Neural cell (in vitro differentiated cells): ENCODE measurements around the gene AKAP6. TPM values are rescaled to one million over a fixed set of nuclear protein-coding genes. Genes with fewer than 3 reads are reported as not detected.
A peak's percentile ranks its signal among the peaks of the same experiment; 100 is the strongest.

Experiments used
- H2AFZ ChIP-seq: fragments of 200-600, 300-800 bp; sonication (generic), shearing (Covaris generic); 2 replicates; pipeline ENCODE4 v1.6.0; 2014; ENCODE audit warnings: low read depth, mild to moderate bottlenecking, antibody characterized with exemption, low read length, moderate library complexity
- H3F3A ChIP-seq: fragments of 200-600 bp; shearing (Covaris generic); 2 replicates; pipeline ENCODE4 v1.6.1; 2016; ENCODE audit warnings: mild to moderate bottlenecking, moderate library complexity, mixed read lengths, antibody characterized with exemption, low read length; ENCODE audit not compliant: insufficient read depth, poor library complexity, severe bottlenecking
- H3K27ac ChIP-seq: fragments of 200-600, 300-800 bp; sonication (generic), shearing (Covaris generic); 2 replicates; pipeline ENCODE4 v1.5.1; 2014; ENCODE audit warnings: mild to moderate bottlenecking, low read length, moderate library complexity
- H3K27me3 ChIP-seq: fragments of 300-800, 200-600 bp; sonication (generic), shearing (Covaris generic); 2 replicates; pipeline ENCODE4 v1.6.0; 2014; ENCODE audit warnings: mild to moderate bottlenecking, low read depth, low read length, moderate library complexity; ENCODE audit not compliant: insufficient read depth
- H3K36me3 ChIP-seq: fragments of 300-800, 200-600 bp; sonication (generic), shearing (Covaris generic); 2 replicates; pipeline ENCODE4 v1.5.1; 2014; ENCODE audit warnings: mild to moderate bottlenecking, antibody characterized with exemption, low read length, moderate library complexity; ENCODE audit not compliant: insufficient read depth
- H3K4me2 ChIP-seq: fragments of 300-800, 200-600 bp; sonication (generic), shearing (Covaris generic); 2 replicates; pipeline ENCODE4 v1.6.0; 2014; ENCODE audit warnings: mild to moderate bottlenecking, low read length
- H3K4me3 ChIP-seq: fragments of 300-800, 200-600 bp; sonication (generic), shearing (Covaris generic); 2 replicates; pipeline ENCODE4 v1.5.1; 2014; ENCODE audit warnings: mild to moderate bottlenecking, low read length, moderate library complexity
- H3K79me2 ChIP-seq: fragments of 200-600 bp; shearing (Covaris generic); replicated peaks from 2 replicates; pipeline ENCODE4 v1.6.0; 2014; ENCODE audit warnings: mild to moderate bottlenecking, low read length, moderate library complexity; ENCODE audit not compliant: insufficient read depth
- H3K9ac ChIP-seq: fragments of 300-800, 200-600 bp; sonication (generic), shearing (Covaris generic); 2 replicates; pipeline ENCODE4 v1.6.1; 2016; ENCODE audit warnings: mild to moderate bottlenecking, low read length, mixed read lengths
- H3K9me2 ChIP-seq: fragments of 200-600 bp; shearing (Covaris generic); 2 replicates; pipeline ENCODE4 v1.6.1; 2016; ENCODE audit warnings: mild to moderate bottlenecking, low read length, mixed read lengths; ENCODE audit not compliant: insufficient read depth
- H3K9me3 ChIP-seq: fragments of 200-600, 300-800 bp; sonication (generic), shearing (Covaris generic); 2 replicates; pipeline ENCODE4 v1.6.1; 2016; ENCODE audit warnings: mild to moderate bottlenecking, mixed run types, low read length, moderate library complexity, mixed read lengths
- H4K20me1 ChIP-seq: fragments of 200-600 bp; shearing (Covaris generic); 2 replicates; pipeline ENCODE4 v1.6.1; 2016; ENCODE audit warnings: mild to moderate bottlenecking, mixed run types; ENCODE audit not compliant: insufficient read depth
- EP300 ChIP-seq: fragments of 450-650 bp; conservative IDR thresholded peaks from 2 replicates; pipeline ENCODE4 v1.6.1; 2014; ENCODE audit warnings: antibody characterized with exemption, mild to moderate bottlenecking, moderate library complexity; ENCODE audit not compliant: poor library complexity, severe bottlenecking
- EZH2 ChIP-seq: fragments of 200-600, 300-800 bp; shearing (Covaris generic), sonication (generic); IDR thresholded peaks from 2 replicates; pipeline ENCODE4 v1.6.1; 2014; ENCODE audit warnings: antibody characterized with exemption, low read length, borderline replicate concordance, mild to moderate bottlenecking; ENCODE audit not compliant: insufficient read depth, poor library complexity, severe bottlenecking
- MXI1 ChIP-seq: fragments of 450-650 bp; conservative IDR thresholded peaks from 2 replicates; pipeline ENCODE4 v1.6.1; 2014; ENCODE audit warnings: antibody characterized with exemption, mild to moderate bottlenecking; ENCODE audit not compliant: poor library complexity, severe bottlenecking
- POLR2AphosphoS5 ChIP-seq: IDR thresholded peaks from 2 replicates; pipeline ENCODE4 v1.6.1; 2012
- RAD21 ChIP-seq: fragments of 450-650 bp; conservative IDR thresholded peaks from 2 replicates; pipeline ENCODE4 v1.6.1; 2014; ENCODE audit warnings: antibody characterized with exemption, mild to moderate bottlenecking, moderate library complexity
- REST ChIP-seq: IDR thresholded peaks from 2 replicates; pipeline ENCODE4 v1.6.1; 2012; ENCODE audit warnings: borderline replicate concordance
- TAF1 ChIP-seq: IDR thresholded peaks from 2 replicates; pipeline ENCODE4 v1.6.1; 2012; ENCODE audit warnings: low read depth
- polyA plus RNA-seq: library from polyadenylated mRNA; depleted of rRNA; stranded (reverse); fragments of >200 nt; gene quantifications from 2 replicates; pipeline ENCODE4 v1.2.3, GENCODE V29; 2014

The AKAP6 gene
- polyA plus RNA-seq, 1 donor from 2014 or later: 15.8 TPM

DNA sequence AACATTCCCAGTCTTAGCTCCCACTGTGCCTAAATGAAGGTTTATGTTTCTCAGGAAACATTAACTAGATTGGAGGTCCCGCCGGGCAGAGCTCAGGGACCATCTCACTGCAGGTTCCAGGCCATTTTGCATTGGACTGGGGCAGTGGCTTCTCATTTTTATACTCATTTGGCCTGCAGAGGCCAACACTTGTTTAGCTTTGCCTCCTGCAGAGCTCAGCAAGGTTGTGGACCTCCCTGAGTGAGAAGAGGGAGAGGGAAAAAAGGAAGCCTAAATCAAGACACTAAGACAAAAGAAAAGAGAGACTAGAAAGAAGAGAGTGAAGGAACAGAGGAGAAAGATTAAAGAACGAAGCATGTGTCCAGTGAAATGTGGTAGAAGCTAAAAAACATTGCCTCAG, 280.3 kb downstream of the AKAP6 start:
- no peak overlapping the region for H3K27ac ChIP-seq
- peak; percentile 38 for TF ChIP-seq REST
- TF ChIP-seq TAF1: no peak
- TF ChIP-seq POLR2AphosphoS5: peak; percentile 67
- no peak overlapping the region for H2AFZ ChIP-seq
- no peaks in the 10 kb centered on the region for H3K27me3 ChIP-seq
- no peaks in the 10 kb centered on the region for H3K9me3 ChIP-seq
- H3K9ac ChIP-seq: no peak overlapping the region
- no peaks in the 10 kb centered on the region for H4K20me1 ChIP-seq
- no peaks in the 10 kb centered on the region for H3K79me2 ChIP-seq
- no peaks in the 10 kb centered on the region for H3F3A ChIP-seq
- no peak overlapping the region for H3K4me2 ChIP-seq
- H3K36me3 ChIP-seq: peaks cover 3% of the 10 kb centered on the region
- no peaks in the 10 kb centered on the region for H3K9me2 ChIP-seq
- H3K4me3 ChIP-seq: no peak overlapping the region

DNA sequence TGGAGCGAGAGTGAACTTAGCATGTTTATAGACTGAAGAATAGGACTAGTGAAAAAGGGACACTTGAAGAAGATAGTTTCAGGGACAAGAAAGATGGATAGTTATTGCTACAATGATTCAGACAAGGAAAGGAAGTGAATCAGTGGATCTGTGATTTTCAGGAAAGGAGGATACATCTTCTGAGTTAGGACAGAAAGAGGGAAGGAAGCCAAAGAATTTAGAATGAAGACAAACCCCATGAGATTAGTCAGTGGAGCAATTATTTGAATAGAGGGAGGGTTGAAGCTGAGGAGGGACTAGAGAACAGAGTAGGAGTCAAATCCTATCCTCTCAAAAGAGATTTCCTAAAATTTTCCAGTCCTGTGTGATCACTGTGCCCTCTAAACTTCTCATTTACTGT, 282.7 kb downstream of the AKAP6 start:
- Histone ChIP-seq H3K9me3 (no peaks in the 10 kb centered on the region), H3K9ac (no peak overlapping the region), H3K27me3 (no peaks in the 10 kb centered on the region), H3K4me2 (no peak overlapping the region), H3F3A (no peaks in the 10 kb centered on the region), H2AFZ (no peak overlapping the region), H4K20me1 (no peaks in the 10 kb centered on the region), H3K9me2 (no peaks in the 10 kb centered on the region), H3K4me3 (no peak overlapping the region), H3K79me2 (no peaks in the 10 kb centered on the region), H3K27ac (no peak overlapping the region), H3K36me3 (peaks cover 5% of the 10 kb centered on the region)
- no peak for TF ChIP-seq MXI1
- no peak for TF ChIP-seq TAF1

- H3K27me3 ChIP-seq: no peaks in the 10 kb centered on the region
- H3K4me2 ChIP-seq: no peak overlapping the region
- no peaks in the 10 kb centered on the region for H4K20me1 ChIP-seq
- H3K79me2 ChIP-seq: no peaks in the 10 kb centered on the region
- H3K4me3 ChIP-seq: no peak overlapping the region
- peaks cover 3% of the 10 kb centered on the region for H3K9me3 ChIP-seq
- no peak overlapping the region for H3K9ac ChIP-seq
- no peak overlapping the region for H3K27ac ChIP-seq
- TF ChIP-seq POLR2AphosphoS5 (no peak), EP300 (no peak), EZH2 (no peak), RAD21 (no peak), TAF1 (no peak)
- no peaks in the 10 kb centered on the region for H3K9me2 ChIP-seq
- peaks cover 11% of the 10 kb centered on the region for H3K36me3 ChIP-seq
- no peak overlapping the region for H2AFZ ChIP-seq
- no peaks in the 10 kb centered on the region for H3F3A ChIP-seq
These were observed 289.9 kb downstream of the AKAP6 start for GRCh38 chr14:32618991-32619390.
